AG09309 (cell line): ENCODE measurements around the gene POU5F2.

Experiments
- DNase-seq: peaks from one replicate; pipeline ENCODE4 v3.0.0-alpha.2; 2010; ENCODE audit warnings: low read depth
- H3K4me3 ChIP-seq: 2 replicates; pipeline ENCODE4 v1.5.1; 2011; ENCODE audit warnings: mild to moderate bottlenecking, low read depth, low read length, moderate library complexity; ENCODE audit not compliant: control insufficient read depth
- CTCF ChIP-seq: IDR thresholded peaks from 2 replicates; pipeline ENCODE4 v1.5.1; 2011; ENCODE audit warnings: mild to moderate bottlenecking, low read depth, low read length, inconsistent platforms; ENCODE audit not compliant: insufficient read depth, control insufficient read depth; ENCODE audit errors: missing control alignments

The POU5F2 gene

GRCh38 chr5:93741136-93741811 is at the start of gene POU5F2:
Gene POU5F2, minus strand, starts transcription at chr5:93741600. Its CDS starts 37 bp downstream, at chr5:93741563.
- DNase-seq = no peak
- TF ChIP-seq CTCF = no peak
- H3K4me3 ChIP-seq = no peak within 1 kb of the TSS

DNA sequence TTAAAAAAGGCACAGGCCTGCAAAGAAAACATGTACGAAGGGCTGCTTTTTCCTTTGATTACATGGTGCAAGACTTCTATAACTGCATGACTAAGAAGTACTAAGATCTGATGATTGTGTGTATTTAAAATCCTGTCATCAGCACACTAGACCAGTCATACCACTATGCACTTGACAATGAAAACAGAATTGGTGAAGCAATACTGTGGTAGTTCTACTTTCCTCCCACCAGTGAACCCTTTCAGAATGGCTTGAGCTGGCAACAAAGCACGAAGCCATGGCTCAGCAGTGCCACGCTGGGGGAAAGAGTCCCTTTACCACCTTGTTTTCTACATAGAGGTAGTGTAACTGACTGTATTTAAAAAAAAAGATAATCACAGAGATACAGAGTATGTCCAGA is 49.0 kb upstream of the POU5F2 start:
- no peak overlapping the region for H3K4me3 ChIP-seq
- TF ChIP-seq CTCF = no peak
- peak; percentile 24 for DNase-seq

GRCh38 chr5:93789173-93790067 is 48.0 kb upstream of the POU5F2 start:
- DNase-seq = peak; percentile 57
- no peak overlapping the region for H3K4me3 ChIP-seq
- TF ChIP-seq CTCF = no peak

DNA sequence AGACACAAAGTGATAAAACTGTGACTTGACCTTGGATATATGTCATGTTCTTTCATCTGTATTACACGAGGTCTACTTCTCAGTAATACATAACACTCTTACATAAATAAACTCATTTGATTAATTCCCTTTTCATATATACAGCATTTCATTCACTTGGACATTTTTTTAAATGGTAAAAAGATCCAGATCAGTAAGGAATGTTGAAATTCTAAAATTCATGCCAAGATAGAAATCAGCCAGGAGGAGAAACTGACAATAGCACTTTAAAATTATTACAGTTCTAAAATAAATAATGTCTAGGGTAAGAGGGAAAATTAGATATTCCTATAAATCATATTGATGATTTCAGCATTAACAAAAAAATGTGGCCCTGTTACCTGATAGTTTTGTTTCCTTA is 46.2 kb upstream of the POU5F2 start:
- TF ChIP-seq CTCF = no peak

GRCh38 chr5:93785475-93785874 is 44.1 kb upstream of the POU5F2 start:
- no peak overlapping the region for H3K4me3 ChIP-seq
- no peak for TF ChIP-seq CTCF

More for the DNA sequence above, 46.2 kb upstream of the POU5F2 start:
- DNase-seq = no peak
- no peak overlapping the region for H3K4me3 ChIP-seq

DNA sequence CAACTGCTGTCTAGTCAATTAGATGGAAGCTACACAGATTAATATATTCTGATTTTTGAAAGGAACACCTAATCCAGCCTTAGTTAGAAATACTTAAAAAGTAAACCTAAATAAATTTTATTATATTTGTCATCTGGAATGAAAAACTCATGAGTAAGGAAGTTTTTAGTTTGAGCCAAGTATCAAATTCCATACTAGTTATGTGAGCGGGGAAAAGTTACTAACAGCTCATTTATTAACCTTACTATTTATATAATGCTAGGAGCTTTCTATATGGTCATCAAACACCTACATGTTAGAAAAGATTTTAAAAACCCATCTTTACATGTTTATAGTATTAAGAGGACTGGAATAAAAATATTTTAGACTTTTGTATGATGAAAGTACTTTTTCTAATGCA is 41.6 kb upstream of the POU5F2 start:
- no peak for DNase-seq
- no peak for TF ChIP-seq CTCF
- H3K4me3 ChIP-seq = no peak overlapping the region

More at GRCh38 chr5:93785475-93785874, 44.1 kb upstream of the POU5F2 start:
- DNase-seq = no peak
